Measurements from ENCODE around the gene MINDY3.

Gene MINDY3

DNA sequence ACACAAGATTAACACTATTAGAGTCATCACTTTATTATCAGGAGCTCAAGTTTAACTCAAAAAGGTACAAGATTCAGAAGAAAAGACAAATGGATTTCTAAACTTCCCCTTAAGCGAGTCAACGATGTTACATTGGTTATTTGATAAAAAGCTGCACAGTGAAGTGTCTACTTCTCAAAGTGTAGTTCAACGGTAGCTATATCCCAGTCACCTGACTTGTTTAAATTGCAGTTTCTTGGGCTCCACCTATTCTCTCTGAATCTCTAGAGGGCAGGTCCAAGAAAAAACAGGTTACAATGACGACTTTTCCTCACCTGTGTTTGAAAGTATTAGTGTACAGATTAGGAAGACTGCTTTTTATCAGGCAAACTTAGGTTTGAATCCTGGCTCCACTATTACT, 16.6 kb downstream of the MINDY3 start:
- no peaks in the 10 kb centered on the region for H3K27me3 ChIP-seq (ENCODE audit: control insufficient read depth in 5 of 5, insufficient read depth in 4 of 5, low read length in 5 of 5)
- H3K9me3 ChIP-seq (ENCODE audit: control insufficient read depth in 5 of 5, low read length in 5 of 5): no peaks in the 10 kb centered on the region
- H3K4me1 ChIP-seq (ENCODE audit: control insufficient read depth in 5 of 5, insufficient read depth in 5 of 5, low read length in 5 of 5): peaks cover 0 to 10% (median 4%) of the 10 kb centered on the region in 5 donors
- no peaks in the 10 kb centered on the region for H3K36me3 ChIP-seq (ENCODE audit: control insufficient read depth in 5 of 5, insufficient read depth in 5 of 5, low read length in 5 of 5)
- H3K4me3 ChIP-seq (ENCODE audit: low read depth in 1 of 5, low read length in 5 of 5): no peak overlapping the region
- H3K9ac ChIP-seq (ENCODE audit: low read length in 5 of 5): no peak overlapping the region
- no peak overlapping the region for H3K27ac ChIP-seq (ENCODE audit: low read depth, low read length)

DNA sequence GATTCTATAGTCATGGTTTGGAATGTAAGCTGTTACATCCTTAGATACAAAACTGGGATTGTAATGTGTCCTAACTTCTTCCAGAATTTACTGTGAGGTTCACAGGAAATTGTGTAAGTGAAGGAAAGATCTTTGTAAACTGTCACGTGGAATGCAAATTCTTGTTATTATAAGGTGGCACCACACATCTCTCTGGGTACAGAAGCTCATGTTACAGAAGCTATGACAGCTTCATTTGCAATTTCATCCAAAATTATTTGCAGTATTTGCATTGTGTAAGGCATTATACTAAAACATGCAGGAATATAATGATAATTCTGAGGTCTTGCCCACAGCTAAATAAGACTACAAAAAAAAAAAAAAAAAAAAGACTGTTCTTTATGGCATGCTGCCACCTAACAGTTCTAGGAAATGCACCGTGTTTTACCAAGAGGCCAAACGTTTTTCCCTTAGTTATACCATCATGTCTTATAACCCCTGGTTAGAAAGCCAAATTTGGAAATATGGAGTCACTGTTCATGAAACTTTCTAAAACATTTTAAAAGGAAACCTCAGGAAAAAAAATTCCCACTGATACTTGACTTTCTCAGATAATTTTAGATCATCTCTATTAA, 17.6 kb downstream of the MINDY3 start:
- Histone ChIP-seq H3K4me3 (ENCODE audit: low read depth in 1 of 5, low read length in 5 of 5) (no peak overlapping the region), H3K9ac (ENCODE audit: low read length in 5 of 5) (no peak overlapping the region), H3K27me3 (ENCODE audit: control insufficient read depth in 5 of 5, insufficient read depth in 4 of 5, low read length in 5 of 5) (no peaks in the 10 kb centered on the region), H3K27ac (ENCODE audit: low read depth, low read length) (no peak overlapping the region), H3K4me1 (ENCODE audit: control insufficient read depth in 5 of 5, insufficient read depth in 5 of 5, low read length in 5 of 5) (peaks cover 0 to 10% (median 4%) of the 10 kb centered on the region in 5 donors), H3K9me3 (ENCODE audit: control insufficient read depth in 5 of 5, low read length in 5 of 5) (no peaks in the 10 kb centered on the region), H3K36me3 (ENCODE audit: control insufficient read depth in 5 of 5, insufficient read depth in 5 of 5, low read length in 5 of 5) (peaks cover 0 to 4% (median 0%) of the 10 kb centered on the region in 5 donors)

GRCh38 chr10:15841696-15842095, 18.6 kb downstream of the MINDY3 start:
- no peaks in the 10 kb centered on the region for H3K9me3 ChIP-seq (ENCODE audit: control insufficient read depth in 5 of 5, low read length in 5 of 5)
- H3K9ac ChIP-seq (ENCODE audit: low read length in 5 of 5): no peak overlapping the region
- H3K36me3 ChIP-seq (ENCODE audit: control insufficient read depth in 5 of 5, insufficient read depth in 5 of 5, low read length in 5 of 5): peaks cover 0 to 4% (median 0%) of the 10 kb centered on the region in 5 donors
- no peak overlapping the region for H3K4me3 ChIP-seq (ENCODE audit: low read depth in 1 of 5, low read length in 5 of 5)
- H3K27me3 ChIP-seq (ENCODE audit: control insufficient read depth in 5 of 5, insufficient read depth in 4 of 5, low read length in 5 of 5): no peaks in the 10 kb centered on the region
- peak overlapping the region; percentile 39 for H3K27ac ChIP-seq (ENCODE audit: low read depth, low read length)
- H3K4me1 ChIP-seq (ENCODE audit: control insufficient read depth in 5 of 5, insufficient read depth in 5 of 5, low read length in 5 of 5): peaks cover 0 to 15% (median 4%) of the 10 kb centered on the region in 5 donors

DNA sequence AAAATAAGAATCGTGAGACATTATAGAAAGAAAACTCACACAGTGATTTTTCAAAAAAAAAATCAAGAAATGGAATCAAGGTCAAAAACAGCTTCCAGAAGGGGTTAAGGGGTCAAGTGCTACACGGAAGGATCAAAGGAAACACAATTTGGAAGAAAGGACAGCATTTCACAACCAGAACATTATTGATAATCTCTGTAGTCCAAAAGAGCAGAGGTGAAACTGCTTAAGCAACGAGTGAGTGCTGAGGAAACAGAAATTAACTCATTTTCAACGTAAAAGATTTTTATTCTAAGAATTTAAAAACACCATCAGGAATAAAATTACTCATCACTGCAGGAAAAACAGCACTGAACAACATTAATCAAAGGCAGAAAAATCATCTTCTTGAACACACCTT, 23.5 kb downstream of the MINDY3 start:
- Histone ChIP-seq H3K36me3 (ENCODE audit: control insufficient read depth in 5 of 5, insufficient read depth in 5 of 5, low read length in 5 of 5) (peaks cover 10 to 15% (median 14%) of the 10 kb centered on the region in 5 donors), H3K27ac (ENCODE audit: low read depth, low read length) (no peak overlapping the region), H3K27me3 (ENCODE audit: control insufficient read depth in 5 of 5, insufficient read depth in 4 of 5, low read length in 5 of 5) (no peaks in the 10 kb centered on the region), H3K4me1 (ENCODE audit: control insufficient read depth in 5 of 5, insufficient read depth in 5 of 5, low read length in 5 of 5) (peaks cover 0 to 12% (median 0%) of the 10 kb centered on the region in 5 donors), H3K4me3 (ENCODE audit: low read depth in 1 of 5, low read length in 5 of 5) (no peak overlapping the region), H3K9ac (ENCODE audit: low read length in 5 of 5) (no peak overlapping the region), H3K9me3 (ENCODE audit: control insufficient read depth in 5 of 5, low read length in 5 of 5) (no peaks in the 10 kb centered on the region)

DNA sequence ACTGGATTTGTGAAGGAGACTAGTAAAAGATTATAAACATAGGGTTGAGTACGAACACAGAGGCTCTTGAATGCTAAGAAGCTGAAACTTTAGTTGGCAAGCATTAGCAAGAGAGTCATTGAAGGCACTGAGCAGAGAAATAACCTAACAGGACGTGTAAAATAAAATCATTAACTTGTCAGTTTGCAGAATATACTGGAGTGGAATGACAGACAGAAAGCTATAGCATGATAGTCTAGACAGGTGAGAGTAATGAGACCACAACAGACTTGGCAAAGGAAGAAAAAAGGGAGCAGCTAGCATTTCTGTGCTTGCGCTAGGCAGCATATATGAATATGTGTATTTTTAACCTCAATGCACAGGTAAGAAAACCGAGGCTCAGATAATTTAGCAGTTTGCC, 30.8 kb downstream of the MINDY3 start:
- no peak overlapping the region for H3K27ac ChIP-seq (ENCODE audit: low read depth, low read length)

DNA sequence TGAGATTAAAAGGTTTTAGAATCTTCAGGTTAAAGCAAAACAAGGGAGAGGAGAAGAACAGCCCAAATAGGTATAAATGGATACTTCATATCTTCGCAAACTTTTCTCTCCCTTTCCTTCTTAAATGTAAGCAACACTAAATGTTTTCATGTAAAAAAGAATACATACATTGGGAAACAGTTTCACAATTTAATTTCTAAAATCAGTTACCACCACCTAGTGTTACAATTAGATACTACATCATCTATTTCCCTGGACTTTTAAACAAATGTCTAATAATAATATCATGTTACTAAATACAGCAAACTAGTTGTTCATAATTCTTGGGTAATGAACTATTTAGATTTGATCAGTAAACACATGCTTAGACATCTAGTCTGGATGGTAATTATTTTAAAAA, 35.8 kb downstream of the MINDY3 start:
- Histone ChIP-seq H3K27ac (ENCODE audit: low read depth, low read length) (no peak overlapping the region), H3K9ac (ENCODE audit: low read length in 5 of 5) (no peak overlapping the region), H3K27me3 (ENCODE audit: control insufficient read depth in 5 of 5, insufficient read depth in 4 of 5, low read length in 5 of 5) (no peaks in the 10 kb centered on the region), H3K36me3 (ENCODE audit: control insufficient read depth in 5 of 5, insufficient read depth in 5 of 5, low read length in 5 of 5) (peaks cover 14 to 54% (median 34%) of the 10 kb centered on the region in 5 donors), H3K4me3 (ENCODE audit: low read depth in 1 of 5, low read length in 5 of 5) (no peak overlapping the region), H3K4me1 (ENCODE audit: control insufficient read depth in 5 of 5, insufficient read depth in 5 of 5, low read length in 5 of 5) (peaks cover 0 to 4% (median 0%) of the 10 kb centered on the region in 5 donors), H3K9me3 (ENCODE audit: control insufficient read depth in 5 of 5, low read length in 5 of 5) (no peaks in the 10 kb centered on the region)

More for the DNA sequence above, 30.8 kb downstream of the MINDY3 start:
- no peak overlapping the region for H3K9ac ChIP-seq (ENCODE audit: low read length in 5 of 5)
- no peak overlapping the region for H3K4me3 ChIP-seq (ENCODE audit: low read depth in 1 of 5, low read length in 5 of 5)
- peaks cover 31 to 55% (median 41%) of the 10 kb centered on the region in 5 donors for H3K36me3 ChIP-seq (ENCODE audit: control insufficient read depth in 5 of 5, insufficient read depth in 5 of 5, low read length in 5 of 5)
- no peaks in the 10 kb centered on the region for H3K27me3 ChIP-seq (ENCODE audit: control insufficient read depth in 5 of 5, insufficient read depth in 4 of 5, low read length in 5 of 5)
- H3K4me1 ChIP-seq (ENCODE audit: control insufficient read depth in 5 of 5, insufficient read depth in 5 of 5, low read length in 5 of 5): no peaks in the 10 kb centered on the region
- no peaks in the 10 kb centered on the region for H3K9me3 ChIP-seq (ENCODE audit: control insufficient read depth in 5 of 5, low read length in 5 of 5)

DNA sequence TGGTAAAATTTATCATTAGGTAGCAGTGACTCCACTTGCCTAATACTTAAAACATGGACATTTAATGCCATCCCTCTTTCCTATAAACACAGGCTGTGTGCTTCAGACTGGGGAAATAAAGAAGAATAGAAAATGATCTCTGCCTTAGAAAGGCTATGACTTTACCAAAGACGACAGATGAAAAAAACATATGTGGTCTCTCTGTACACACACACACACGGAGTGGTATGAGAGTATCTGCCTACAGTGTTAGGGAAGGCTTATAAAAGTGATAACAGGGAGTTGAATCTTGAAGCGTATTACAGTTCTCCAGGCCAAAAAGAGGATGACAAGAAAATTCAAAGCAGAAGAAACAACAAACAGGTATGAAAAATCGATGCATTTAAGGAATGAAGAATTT, 38.2 kb downstream of the MINDY3 start:
- Histone ChIP-seq H3K4me3 (ENCODE audit: low read depth in 1 of 5, low read length in 5 of 5) (no peak overlapping the region), H3K9me3 (ENCODE audit: control insufficient read depth in 5 of 5, low read length in 5 of 5) (no peaks in the 10 kb centered on the region), H3K27ac (ENCODE audit: low read depth, low read length) (no peak overlapping the region), H3K27me3 (ENCODE audit: control insufficient read depth in 5 of 5, insufficient read depth in 4 of 5, low read length in 5 of 5) (no peaks in the 10 kb centered on the region), H3K36me3 (ENCODE audit: control insufficient read depth in 5 of 5, insufficient read depth in 5 of 5, low read length in 5 of 5) (peaks cover 8 to 38% (median 24%) of the 10 kb centered on the region in 5 donors), H3K9ac (ENCODE audit: low read length in 5 of 5) (no peak overlapping the region), H3K4me1 (ENCODE audit: control insufficient read depth in 5 of 5, insufficient read depth in 5 of 5, low read length in 5 of 5) (peaks cover 0 to 4% (median 0%) of the 10 kb centered on the region in 5 donors)

DNA sequence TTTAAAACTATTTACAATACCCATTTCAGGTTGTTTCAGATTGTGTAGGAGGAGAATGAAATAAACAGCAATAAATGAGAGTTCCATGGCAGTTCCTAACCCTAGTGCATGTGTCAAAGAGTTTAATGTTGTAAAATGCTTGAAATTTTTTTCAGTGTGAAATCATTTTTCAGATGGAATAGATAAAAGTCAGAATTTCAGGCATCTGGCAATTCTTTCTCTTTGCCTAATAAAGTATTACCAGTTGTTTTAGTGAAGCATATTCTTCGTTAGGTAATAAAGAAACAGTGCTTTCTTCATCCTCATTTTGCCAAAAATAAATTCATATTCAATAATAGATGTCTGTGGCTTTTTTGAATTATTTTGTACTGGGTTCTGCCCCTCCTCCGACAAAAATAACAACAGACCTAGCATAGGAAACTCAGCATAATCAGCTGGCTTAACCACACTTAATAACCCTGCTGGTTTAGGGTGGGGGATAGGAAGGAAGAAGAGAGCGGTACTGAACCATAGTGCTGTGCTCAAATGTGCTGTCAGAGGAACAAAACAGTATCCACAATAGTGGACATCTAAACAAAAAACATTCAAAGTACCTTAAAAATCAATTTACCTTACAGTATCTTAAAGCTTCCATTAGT, 39.1 kb downstream of the MINDY3 start:
- Histone ChIP-seq H3K27me3 (ENCODE audit: control insufficient read depth in 5 of 5, insufficient read depth in 4 of 5, low read length in 5 of 5) (no peaks in the 10 kb centered on the region), H3K9me3 (ENCODE audit: control insufficient read depth in 5 of 5, low read length in 5 of 5) (no peaks in the 10 kb centered on the region), H3K27ac (ENCODE audit: low read depth, low read length) (no peak overlapping the region)

DNA sequence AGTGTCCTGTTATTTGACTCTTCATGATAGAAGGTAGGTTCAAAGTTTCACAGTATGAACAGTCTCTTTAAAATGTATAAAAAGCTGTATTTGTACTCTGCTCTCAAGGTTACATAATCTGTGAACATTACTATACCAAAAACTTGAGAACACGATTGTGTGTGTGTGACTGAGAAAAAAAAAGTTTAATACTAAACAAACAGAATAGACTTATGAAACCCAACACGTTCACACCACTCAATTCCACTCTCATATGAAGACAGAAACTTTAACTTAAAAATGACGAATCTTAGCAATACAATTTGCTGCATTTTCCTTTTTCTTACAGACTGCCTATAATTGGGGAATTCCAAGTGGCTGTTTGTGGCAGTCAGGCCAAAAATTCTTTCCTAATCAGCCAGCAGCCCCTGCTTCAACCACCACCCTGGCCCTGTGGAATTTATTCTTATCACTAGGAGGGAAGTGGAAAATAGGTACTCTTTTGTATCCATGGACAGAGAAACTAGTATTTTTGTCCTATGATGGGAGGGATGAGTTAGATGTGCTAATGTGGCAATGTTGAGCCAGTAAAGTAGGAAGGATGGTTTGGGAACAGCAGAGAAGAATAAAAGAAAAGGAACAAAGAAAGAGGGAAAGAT, 42.8 kb downstream of the MINDY3 start:
- H3K36me3 ChIP-seq (ENCODE audit: control insufficient read depth in 5 of 5, insufficient read depth in 5 of 5, low read length in 5 of 5): peaks cover 6 to 39% (median 22%) of the 10 kb centered on the region in 5 donors
- no peak overlapping the region for H3K9ac ChIP-seq (ENCODE audit: low read length in 5 of 5)
- no peak overlapping the region for H3K27ac ChIP-seq (ENCODE audit: low read depth, low read length)
- no peaks in the 10 kb centered on the region for H3K27me3 ChIP-seq (ENCODE audit: control insufficient read depth in 5 of 5, insufficient read depth in 4 of 5, low read length in 5 of 5)
- no peak overlapping the region for H3K4me3 ChIP-seq (ENCODE audit: low read depth in 1 of 5, low read length in 5 of 5)
- no peaks in the 10 kb centered on the region for H3K9me3 ChIP-seq (ENCODE audit: control insufficient read depth in 5 of 5, low read length in 5 of 5)
- peaks cover 0 to 13% (median 0%) of the 10 kb centered on the region in 5 donors for H3K4me1 ChIP-seq (ENCODE audit: control insufficient read depth in 5 of 5, insufficient read depth in 5 of 5, low read length in 5 of 5)

More for the DNA sequence above, 39.1 kb downstream of the MINDY3 start:
- no peak overlapping the region for H3K9ac ChIP-seq (ENCODE audit: low read length in 5 of 5)
- no peak overlapping the region for H3K4me3 ChIP-seq (ENCODE audit: low read depth in 1 of 5, low read length in 5 of 5)
- peaks cover 8 to 38% (median 29%) of the 10 kb centered on the region in 5 donors for H3K36me3 ChIP-seq (ENCODE audit: control insufficient read depth in 5 of 5, insufficient read depth in 5 of 5, low read length in 5 of 5)
- H3K4me1 ChIP-seq (ENCODE audit: control insufficient read depth in 5 of 5, insufficient read depth in 5 of 5, low read length in 5 of 5): peaks cover 0 to 4% (median 0%) of the 10 kb centered on the region in 5 donors

Measured in subcutaneous abdominal adipose tissue (tissue), 5 donors.